ENCODE results near the gene CDH23. TPM values are rescaled to one million over a fixed set of nuclear protein-coding genes. Genes with fewer than 3 reads are reported as not detected.

Gene CDH23
- total and polyA plus RNA-seq, 2 donors from 2014 or later = 1.1 to 6.4 TPM

DNA sequence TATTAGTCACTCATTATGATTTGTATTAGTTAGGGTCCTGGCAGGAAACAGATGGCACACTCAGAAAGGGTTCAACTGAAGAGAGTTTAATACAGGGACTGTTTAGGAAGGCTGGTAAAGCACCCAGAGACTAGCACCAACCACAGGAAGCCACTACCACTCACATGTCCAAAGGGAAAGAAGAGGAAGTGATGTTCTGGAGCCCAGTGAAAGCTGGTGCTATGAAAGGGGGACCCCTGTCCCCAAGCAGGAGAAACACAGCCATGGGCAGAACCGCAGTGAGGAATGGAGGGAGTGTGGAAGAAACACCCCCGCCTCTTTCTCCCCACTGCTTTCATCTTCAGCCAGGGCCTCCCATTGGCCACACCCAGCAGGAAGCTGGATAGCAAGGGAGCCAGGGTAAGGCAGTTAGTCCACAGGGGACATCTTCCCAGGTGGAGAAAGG lies 379.8 kb downstream of the CDH23 start:
- Histone ChIP-seq H3K9ac (ENCODE audit: low read length in 3 of 3) (no peak overlapping the region), H3K27ac (ENCODE audit: low read depth in 2 of 2, low read length in 2 of 2) (no peak overlapping the region), H3K4me3 (ENCODE audit: low read length in 3 of 3) (no peak overlapping the region), H3K9me3 (ENCODE audit: control insufficient read depth in 2 of 3, insufficient read depth in 1 of 3, low read length in 3 of 3) (no peaks in the 10 kb centered on the region), H3K27me3 (ENCODE audit: control insufficient read depth, insufficient read depth, low read length) (no peaks in the 10 kb centered on the region), H3K36me3 (ENCODE audit: control insufficient read depth in 2 of 3, insufficient read depth in 3 of 3, low read length in 3 of 3) (no peaks in the 10 kb centered on the region), H3K4me1 (ENCODE audit: control insufficient read depth in 2 of 3, insufficient read depth in 2 of 3, low read depth in 1 of 3, low read length in 3 of 3) (peaks cover 0 to 30% (median 7%) of the 10 kb centered on the region in 3 donors)
- FAIRE-seq (no peak), DNase-seq (peak in 1 of 5 donors; percentile 33)
- intact Hi-C loops (cut with DNase I) = no loop called here
- TF ChIP-seq, protein P1, sequence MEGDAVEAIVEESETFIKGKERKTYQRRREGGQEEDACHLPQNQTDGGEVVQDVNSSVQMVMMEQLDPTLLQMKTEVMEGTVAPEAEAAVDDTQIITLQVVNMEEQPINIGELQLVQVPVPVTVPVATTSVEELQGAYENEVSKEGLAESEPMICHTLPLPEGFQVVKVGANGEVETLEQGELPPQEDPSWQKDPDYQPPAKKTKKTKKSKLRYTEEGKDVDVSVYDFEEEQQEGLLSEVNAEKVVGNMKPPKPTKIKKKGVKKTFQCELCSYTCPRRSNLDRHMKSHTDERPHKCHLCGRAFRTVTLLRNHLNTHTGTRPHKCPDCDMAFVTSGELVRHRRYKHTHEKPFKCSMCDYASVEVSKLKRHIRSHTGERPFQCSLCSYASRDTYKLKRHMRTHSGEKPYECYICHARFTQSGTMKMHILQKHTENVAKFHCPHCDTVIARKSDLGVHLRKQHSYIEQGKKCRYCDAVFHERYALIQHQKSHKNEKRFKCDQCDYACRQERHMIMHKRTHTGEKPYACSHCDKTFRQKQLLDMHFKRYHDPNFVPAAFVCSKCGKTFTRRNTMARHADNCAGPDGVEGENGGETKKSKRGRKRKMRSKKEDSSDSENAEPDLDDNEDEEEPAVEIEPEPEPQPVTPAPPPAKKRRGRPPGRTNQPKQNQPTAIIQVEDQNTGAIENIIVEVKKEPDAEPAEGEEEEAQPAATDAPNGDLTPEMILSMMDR (IDR thresholded peaks at IDR 0.05; ENCODE audit: borderline replicate concordance, extremely low read depth, insufficient read depth) = no peak

GRCh38 chr10:71777213-71777985 lies 380.7 kb downstream of the CDH23 start:
- no peaks in the 10 kb centered on the region for H3K36me3 ChIP-seq (ENCODE audit: control insufficient read depth in 2 of 3, insufficient read depth in 3 of 3, low read length in 3 of 3)
- no peak overlapping the region for H3K9ac ChIP-seq (ENCODE audit: low read length in 3 of 3)
- intact Hi-C loops (cut with DNase I) = no loop called here
- H3K27ac ChIP-seq (ENCODE audit: low read depth in 2 of 2, low read length in 2 of 2) = no peak overlapping the region
- no peaks in the 10 kb centered on the region for H3K9me3 ChIP-seq (ENCODE audit: control insufficient read depth in 2 of 3, insufficient read depth in 1 of 3, low read length in 3 of 3)
- H3K4me3 ChIP-seq (ENCODE audit: low read length in 3 of 3) = no peak overlapping the region
- TF ChIP-seq, protein P1 (IDR thresholded peaks at IDR 0.05; ENCODE audit: borderline replicate concordance, extremely low read depth, insufficient read depth) = no peak
- peaks cover 0 to 23% (median 7%) of the 10 kb centered on the region in 3 donors for H3K4me1 ChIP-seq (ENCODE audit: control insufficient read depth in 2 of 3, insufficient read depth in 2 of 3, low read depth in 1 of 3, low read length in 3 of 3)
- H3K27me3 ChIP-seq (ENCODE audit: control insufficient read depth, insufficient read depth, low read length) = no peaks in the 10 kb centered on the region
- FAIRE-seq (no peak), DNase-seq (peak in 1 of 5 donors; percentile 18)

DNA sequence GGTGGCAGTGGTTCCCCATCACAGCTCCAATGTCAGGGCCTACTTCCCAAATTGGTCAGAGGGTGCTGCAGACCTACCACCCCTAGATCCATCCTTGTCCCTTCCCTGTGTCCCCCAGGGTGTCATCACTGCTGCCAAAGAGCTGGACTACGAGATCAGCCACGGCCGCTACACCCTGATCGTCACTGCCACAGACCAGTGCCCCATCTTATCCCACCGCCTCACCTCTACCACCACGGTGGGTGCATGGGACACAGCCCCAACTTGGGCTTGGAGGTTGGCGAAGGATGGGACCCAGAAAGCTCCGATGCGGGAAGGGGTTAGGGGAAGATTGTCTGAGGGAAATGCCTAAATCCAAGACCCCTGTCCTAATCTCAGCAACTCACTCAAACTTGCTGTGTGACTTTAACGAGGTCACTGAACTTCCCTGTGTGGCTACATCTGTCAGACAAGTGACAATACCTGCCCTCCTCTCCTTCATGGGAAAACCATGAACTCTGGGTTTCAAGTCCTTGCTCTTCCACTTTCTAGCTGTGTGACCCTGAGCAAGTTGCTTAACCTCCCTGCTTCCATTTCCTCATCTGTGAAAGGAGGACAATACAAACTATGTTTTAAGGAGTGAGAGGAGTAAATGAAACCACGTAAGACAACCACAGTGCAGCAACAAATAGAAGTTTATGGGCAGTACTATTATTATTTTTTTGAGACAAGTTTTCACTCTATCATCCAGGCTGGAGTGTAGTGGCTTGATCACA lies 381.5 kb downstream of the CDH23 start:
- TF ChIP-seq, protein P1 (IDR thresholded peaks at IDR 0.05; ENCODE audit: borderline replicate concordance, extremely low read depth, insufficient read depth) = no peak
- Histone ChIP-seq H3K36me3 (ENCODE audit: control insufficient read depth in 2 of 3, insufficient read depth in 3 of 3, low read length in 3 of 3) (no peaks in the 10 kb centered on the region), H3K27me3 (ENCODE audit: control insufficient read depth, insufficient read depth, low read length) (no peaks in the 10 kb centered on the region), H3K9me3 (ENCODE audit: control insufficient read depth in 2 of 3, insufficient read depth in 1 of 3, low read length in 3 of 3) (no peaks in the 10 kb centered on the region), H3K27ac (ENCODE audit: low read depth in 2 of 2, low read length in 2 of 2) (no peak overlapping the region), H3K4me1 (ENCODE audit: control insufficient read depth in 2 of 3, insufficient read depth in 2 of 3, low read depth in 1 of 3, low read length in 3 of 3) (peaks cover 0 to 18% (median 0%) of the 10 kb centered on the region in 3 donors), H3K9ac (ENCODE audit: low read length in 3 of 3) (no peak overlapping the region), H3K4me3 (ENCODE audit: low read length in 3 of 3) (no peak overlapping the region)
- peak in 1 of 5 donors; percentile 22 for DNase-seq
- FAIRE-seq = no peak
- intact Hi-C loops (cut with DNase I) = no loop called here

Data from kidney (tissue), 14 donors.